NCI-H446 treated with DMSO at 0.1 percent for 48 hours (cell line): Measurements from ENCODE around the gene R3HDM4.
A peak's percentile ranks its signal among the peaks of the same experiment; 100 is the strongest.

ENCODE experiments used
- DNase-seq: peaks from one replicate; lab custom pipeline; 2025; lab: John Stamatoyannopoulos, UW

The R3HDM4 gene

DNA sequence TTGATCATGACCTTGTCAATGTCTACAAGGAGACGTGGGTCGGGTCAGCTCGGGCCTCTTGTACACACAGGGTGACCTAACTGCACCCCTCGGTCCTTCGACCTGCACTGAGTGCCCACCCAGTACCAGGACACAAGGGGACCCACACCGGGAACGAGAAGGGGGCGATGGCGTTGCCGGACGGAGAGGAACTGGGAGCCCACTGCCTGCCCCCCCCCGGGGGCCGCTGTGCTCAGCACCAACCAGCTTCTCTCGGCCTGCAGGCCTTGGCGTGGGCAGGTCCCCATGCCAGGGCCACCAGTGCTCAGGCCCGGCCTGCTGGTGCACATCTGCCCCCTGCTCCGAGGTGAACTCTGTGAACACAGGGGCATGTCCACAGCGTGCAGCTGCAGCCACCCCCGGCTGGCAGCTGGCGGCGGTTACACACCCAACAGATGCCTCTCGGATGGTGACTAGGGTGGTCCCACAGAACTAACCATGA lies 39.4 kb downstream of the R3HDM4 start:
- no peak for DNase-seq

- no peak for DNase-seq
These were observed 39.9 kb downstream of the R3HDM4 start for GRCh38 chr19:873084-873483.

DNA sequence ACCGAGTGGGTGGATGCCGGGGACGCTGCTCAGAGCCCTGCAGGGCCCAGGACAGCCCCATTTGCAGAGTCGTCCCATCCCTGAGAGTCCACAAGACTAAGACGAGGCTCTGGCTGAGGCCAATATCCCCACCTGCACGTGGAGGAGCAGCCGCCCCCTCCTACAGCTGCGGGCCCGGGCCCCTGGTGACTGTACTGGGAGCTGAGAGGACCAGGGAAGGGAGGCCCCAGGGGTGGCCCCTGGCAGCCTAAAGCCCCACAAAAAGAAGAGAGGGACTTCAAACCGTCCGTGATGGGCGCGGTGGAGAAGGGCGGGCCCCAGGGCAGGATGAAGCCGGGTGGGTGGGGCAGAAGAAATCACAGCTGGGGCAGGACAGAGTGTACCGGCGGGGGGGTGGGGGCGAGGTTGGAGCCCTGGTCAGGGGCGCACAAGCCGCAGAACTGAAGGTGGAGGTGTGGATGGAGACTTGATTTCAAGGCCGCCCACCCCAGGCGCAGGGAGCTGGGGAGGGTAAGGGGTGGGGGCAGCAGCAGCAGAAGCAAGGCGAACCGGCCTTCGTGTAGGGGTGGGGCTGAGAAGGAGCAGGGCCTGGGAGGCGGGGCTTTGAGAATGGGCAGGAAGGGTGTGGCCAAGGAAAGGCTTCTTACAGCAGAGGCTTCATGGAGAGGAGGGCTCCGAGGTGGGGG lies 40.6 kb downstream of the R3HDM4 start:
- no peak for DNase-seq

GRCh38 chr19:871446-872265 lies 41.4 kb downstream of the R3HDM4 start:
- DNase-seq: no peak

- peak; percentile 36 for DNase-seq
These were observed 42.0 kb downstream of the R3HDM4 start for GRCh38 chr19:870963-871401.

DNA sequence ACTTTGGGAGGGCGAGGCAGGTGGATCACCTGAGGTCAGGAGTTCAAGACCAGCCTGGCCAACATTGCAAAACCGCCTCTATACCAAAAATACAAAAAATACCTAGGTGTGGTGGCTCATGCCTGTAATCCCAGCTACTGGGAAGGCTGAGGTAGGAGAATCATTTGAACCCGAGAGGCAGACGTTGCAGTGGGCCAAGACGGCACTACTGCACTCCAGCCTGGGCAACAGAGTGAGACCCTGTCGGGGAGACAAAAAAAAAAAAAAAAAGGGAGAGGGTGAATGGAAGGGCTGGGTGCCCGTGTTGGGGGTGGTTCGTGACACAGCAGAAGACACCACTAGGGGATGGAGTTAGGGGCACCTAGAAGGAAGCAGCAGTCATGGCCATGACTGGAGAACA lies 42.7 kb downstream of the R3HDM4 start:
- no peak for DNase-seq

- DNase-seq: no peak
These were observed 43.5 kb downstream of the R3HDM4 start for GRCh38 chr19:869245-870177.

GRCh38 chr19:868458-869244 lies 44.4 kb downstream of the R3HDM4 start:
- no peak for DNase-seq

- no peak for DNase-seq
These were observed 45.1 kb downstream of the R3HDM4 start for GRCh38 chr19:867855-868457.

GRCh38 chr19:867301-867793 lies 45.7 kb downstream of the R3HDM4 start:
- DNase-seq: no peak

GRCh38 chr19:866769-867300 lies 46.2 kb downstream of the R3HDM4 start:
- DNase-seq: no peak

- DNase-seq: no peak
These were observed 49.8 kb downstream of the R3HDM4 start for GRCh38 chr19:863315-863620.

DNA sequence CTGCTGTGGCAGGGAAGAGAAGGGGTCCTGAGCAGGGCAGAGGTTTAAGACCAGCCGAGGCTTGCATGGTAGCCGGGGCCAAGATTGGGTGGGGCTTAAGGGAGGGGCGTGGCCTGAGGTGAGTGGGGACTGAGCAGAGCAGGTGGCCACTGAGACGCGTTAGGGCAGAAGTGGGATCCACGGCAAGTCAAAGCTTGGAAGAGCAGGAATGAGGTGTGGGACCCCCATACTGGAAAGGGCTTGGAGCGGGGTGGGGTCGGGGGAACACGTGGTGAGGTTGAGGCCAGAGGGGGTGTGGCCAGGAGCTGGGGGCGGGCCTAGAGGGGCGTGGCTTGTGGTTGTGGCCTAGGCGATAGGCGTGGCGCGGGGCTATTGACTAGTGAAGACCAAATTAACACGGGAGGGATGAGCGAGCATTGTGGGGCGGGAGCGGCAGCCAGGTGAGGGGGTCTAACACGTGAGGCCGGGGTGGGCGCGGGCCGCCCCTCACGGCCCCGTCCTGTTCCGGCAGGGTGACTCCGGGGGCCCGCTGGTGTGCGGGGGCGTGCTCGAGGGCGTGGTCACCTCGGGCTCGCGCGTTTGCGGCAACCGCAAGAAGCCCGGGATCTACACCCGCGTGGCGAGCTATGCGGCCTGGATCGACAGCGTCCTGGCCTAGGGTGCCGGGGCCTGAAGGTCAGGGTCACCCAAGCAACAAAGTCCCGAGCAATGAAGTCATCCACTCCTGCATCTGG lies 50.3 kb downstream of the R3HDM4 start:
- DNase-seq: no peak

DNA sequence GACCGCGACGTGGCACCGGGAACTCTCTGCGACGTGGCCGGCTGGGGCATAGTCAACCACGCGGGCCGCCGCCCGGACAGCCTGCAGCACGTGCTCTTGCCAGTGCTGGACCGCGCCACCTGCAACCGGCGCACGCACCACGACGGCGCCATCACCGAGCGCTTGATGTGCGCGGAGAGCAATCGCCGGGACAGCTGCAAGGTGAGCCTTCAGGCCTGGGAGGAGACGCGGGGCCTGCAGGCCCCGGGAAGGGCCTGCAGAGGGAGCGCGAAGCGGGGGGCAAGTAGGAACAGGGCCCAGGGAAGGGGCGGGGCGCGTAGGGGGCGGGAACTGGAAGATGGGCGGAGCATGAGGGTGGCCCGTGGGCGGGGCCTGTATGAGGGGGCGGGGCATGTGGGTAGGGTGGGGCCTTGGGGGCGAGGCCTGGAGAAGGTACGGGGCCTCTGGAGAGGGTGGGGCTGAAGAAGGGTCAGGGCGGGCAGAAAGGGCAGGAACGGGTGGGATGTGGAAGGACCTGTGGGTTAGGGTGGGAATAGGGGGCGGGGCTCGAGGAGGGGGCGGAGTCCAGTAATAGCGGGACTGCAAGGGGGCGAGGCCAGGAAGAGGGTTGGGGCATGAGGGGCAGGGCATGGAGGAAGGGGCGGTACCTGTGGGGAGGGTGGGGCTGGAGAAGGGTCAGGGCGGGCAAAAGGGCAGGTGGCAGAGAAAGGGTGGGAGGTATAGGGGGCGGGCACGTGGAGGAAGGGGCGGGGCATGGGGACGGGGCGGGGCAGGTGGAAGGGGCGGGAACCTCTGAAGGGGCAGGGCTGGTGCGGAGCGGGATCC lies 51.1 kb downstream of the R3HDM4 start:
- no peak for DNase-seq

DNA sequence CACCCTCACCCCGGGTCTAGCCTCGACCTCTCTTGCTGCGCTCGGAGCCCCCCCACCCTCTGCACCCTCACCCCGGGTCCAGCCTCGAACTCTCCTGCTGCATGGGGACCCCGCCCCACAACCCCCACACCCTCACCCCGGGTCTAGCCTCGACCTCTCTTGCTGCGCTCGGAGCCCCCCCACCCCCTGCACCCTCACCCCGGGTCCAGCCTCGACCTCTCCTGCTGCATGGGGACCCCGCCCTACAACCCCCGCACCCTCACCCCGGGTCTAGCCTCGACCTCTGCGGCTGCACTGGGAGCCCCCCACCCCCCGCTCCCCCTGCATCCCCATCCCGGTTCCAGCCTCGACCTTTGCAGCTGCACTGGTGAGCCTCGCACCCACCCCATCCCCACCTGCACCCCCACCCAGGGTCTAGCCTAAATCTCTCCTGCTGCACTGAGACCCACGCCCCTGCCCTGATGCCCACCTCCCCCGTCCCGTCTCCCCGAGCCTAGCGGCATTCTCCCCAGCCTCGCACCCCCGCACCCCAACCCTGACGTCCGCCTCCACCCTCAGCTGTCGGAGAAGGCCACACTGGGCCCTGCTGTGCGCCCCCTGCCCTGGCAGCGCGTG lies 51.8 kb downstream of the R3HDM4 start:
- no peak for DNase-seq

DNA sequence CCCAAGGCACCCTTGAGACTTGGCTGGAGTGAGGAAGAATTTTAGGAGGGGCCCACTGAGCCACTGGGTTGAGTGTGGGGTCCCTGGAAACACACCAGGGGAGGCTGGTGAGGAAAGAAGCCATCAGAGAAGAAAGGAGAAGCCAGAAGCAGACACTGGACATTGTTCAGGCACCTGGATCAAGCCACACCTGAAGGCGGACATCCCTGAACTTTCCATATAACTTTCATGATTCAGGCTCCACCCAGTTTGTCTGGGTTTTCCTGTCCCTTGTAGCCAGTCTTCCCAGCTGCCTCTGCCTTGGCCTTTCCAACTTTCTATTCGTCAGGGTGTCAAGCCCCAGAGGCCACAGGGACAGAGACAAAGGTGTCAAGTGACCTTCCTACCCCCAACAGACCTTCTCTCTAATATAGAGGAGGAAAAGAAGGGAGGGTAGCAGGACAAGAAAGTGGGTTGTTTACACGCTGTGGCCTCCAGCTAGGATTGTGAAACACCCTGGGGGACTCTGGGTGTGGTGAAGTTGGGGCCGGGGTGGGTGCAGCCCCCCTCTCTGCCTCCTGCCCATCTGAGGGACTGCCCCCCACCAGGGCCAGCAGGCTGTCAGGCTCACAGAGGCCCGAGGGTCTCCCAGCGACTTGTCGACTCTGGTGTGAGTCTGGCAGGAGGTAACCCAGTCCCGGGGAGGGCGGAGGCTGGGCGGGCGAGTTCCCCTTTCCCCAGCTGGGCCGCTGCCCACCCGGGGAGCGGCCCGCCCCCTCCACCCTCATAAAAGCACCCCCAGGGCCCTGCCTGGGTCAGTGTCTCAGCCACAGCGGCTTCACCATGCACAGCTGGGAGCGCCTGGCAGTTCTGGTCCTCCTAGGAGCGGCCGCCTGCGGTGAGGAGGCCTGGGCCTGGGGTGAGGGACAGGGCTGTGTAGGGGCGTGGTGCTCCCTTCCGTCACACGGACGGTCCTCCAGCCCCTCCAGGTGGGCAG lies 53.9 kb downstream of the R3HDM4 start, which contains the start of gene CFD:
Gene CFD (plus strand): TSS at position 797 of the 976 bp plus-strand sequence. CDS start 26 bp downstream, at position 823.
- DNase-seq: no peak

DNA sequence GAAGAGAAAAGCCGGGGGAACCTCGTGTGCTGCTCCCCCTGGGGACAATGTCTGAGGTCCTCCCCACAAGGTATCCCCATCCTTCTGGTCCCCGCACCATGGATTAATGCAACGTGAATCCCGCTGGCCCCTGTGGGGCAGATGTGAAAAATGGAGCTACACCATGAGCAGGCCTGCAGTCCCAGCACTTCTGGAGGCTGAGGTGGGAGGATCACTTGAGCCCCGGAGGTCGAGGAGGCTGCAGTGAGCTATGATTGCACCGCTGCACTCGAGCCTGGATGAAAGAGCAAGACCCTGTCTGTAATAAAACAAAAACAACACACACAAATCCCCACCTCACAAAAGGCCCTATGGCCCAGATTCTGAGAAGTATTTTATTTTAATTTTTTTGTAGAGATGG lies 54.7 kb downstream of the R3HDM4 start:
- no peak for DNase-seq
